Stimulated activated memory B cell treated with anti-CD40 and anti-IgM and Interleukin-4, amounts not matched to agents 10 μg/mL and 1 μg/mL and 100 μg/mL, for 72 hours (primary cell): ENCODE measurements around the gene ONECUT1.

ENCODE experiments used
- ATAC-seq: fragments of 150-1000 bp; cut with Tn5 transposase; 2 replicates; pipeline ENCODE4 v1.10.0; 2021
- H3K27ac Mint-ChIP-seq: one replicate; pipeline ENCODE4 v1.8.0; 2022; ENCODE audit warnings: mild to moderate bottlenecking, mixed read lengths
- H3K27me3 Mint-ChIP-seq: one replicate; pipeline ENCODE4 v1.8.0; 2022; ENCODE audit warnings: mixed read lengths
- H3K36me3 Mint-ChIP-seq: one replicate; pipeline ENCODE4 v1.8.0; 2022; ENCODE audit warnings: mixed read lengths
- H3K4me1 Mint-ChIP-seq: one replicate; pipeline ENCODE4 v1.8.0; 2022; ENCODE audit warnings: mixed read lengths
- H3K4me3 Mint-ChIP-seq: one replicate; pipeline ENCODE4 v1.8.0; 2022; ENCODE audit warnings: mild to moderate bottlenecking, moderate library complexity, mixed read lengths
- H3K9me3 Mint-ChIP-seq: one replicate; pipeline ENCODE4 v1.8.0; 2022; ENCODE audit warnings: mixed read lengths

Gene ONECUT1

GRCh38 chr15:52800828-52801747 is 11.0 kb upstream of the ONECUT1 start:
- peaks cover 91% of the 10 kb centered on the region for H3K27me3 Mint-ChIP-seq

DNA sequence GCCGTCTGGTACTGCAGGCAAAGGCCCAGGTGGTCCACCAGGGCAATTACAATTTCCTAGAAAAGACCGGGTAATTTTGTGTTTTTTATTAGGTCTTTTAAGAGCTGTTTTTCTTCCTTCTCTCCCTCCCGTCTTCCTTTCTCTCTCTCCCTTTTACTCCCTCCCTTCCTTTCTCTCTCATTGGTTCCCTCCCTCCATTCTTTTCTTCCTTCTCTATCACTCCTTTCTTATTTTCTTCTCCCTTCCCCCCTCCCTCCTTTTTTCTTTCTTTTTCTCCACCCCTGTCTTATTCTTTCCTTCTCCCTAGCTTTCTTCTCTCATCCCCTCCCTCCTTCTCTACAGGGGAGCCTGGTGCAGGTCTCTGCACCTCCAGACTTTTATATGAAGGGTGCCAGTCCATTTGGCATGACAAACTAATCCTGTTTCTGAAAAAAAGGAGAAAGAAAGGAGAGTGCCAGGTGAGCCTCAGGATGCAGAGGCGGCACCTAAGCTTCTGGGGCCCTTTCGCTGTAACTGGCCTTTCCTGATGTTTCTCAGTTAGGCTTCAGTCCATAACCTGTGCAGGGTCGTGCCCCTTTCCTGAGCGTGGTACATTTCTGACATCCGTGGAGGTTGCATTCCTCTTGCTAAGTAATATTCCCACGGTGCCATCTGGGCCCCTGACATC is 9.1 kb upstream of the ONECUT1 start:
- Mint-ChIP-seq H3K36me3 (peaks cover 5% of the 10 kb centered on the region), H3K4me1 (peaks cover 23% of the 10 kb centered on the region), H3K9me3 (peaks cover 12% of the 10 kb centered on the region), H3K27ac (no peak overlapping the region), H3K27me3 (peaks cover 99% of the 10 kb centered on the region), H3K4me3 (no peak overlapping the region)
- no peak for ATAC-seq

More at GRCh38 chr15:52800828-52801747, 11.0 kb upstream of the ONECUT1 start:
- ATAC-seq, result no peak
- no peak overlapping the region for H3K27ac Mint-ChIP-seq
- no peak overlapping the region for H3K4me3 Mint-ChIP-seq
- H3K4me1 Mint-ChIP-seq, result peaks cover 22% of the 10 kb centered on the region
- H3K9me3 Mint-ChIP-seq, result peaks cover 10% of the 10 kb centered on the region
- peaks cover 5% of the 10 kb centered on the region for H3K36me3 Mint-ChIP-seq

DNA sequence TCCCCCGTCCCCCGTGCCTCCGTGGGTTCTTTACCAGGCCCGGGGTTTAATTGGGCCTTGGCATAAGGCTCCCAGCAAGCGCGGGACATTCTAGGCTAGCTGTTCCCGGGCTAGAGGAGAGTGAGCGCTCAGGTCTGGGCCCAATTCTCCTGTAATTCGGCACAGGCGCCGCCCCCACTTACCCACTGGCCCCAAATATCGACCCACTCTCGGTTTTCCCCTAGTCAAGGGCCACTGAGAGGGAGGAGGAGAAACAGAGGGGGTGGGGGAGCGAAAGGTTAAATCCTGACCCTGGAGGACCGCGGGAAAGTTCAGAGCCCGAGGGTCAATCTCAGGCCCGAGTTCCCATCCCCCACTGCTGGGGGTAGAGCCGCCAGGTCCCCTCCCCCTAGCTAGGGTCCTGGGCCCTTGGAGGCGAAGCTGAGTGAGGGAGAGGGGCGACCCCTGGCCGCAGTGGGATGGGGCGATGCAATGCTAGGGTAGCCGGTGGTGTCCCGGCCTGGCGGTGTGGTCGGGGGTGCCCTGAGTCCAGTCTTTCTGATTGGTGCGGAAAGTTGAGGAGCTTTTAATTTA is 8.5 kb upstream of the ONECUT1 start:
- peaks cover 100% of the 10 kb centered on the region for H3K27me3 Mint-ChIP-seq
- H3K27ac Mint-ChIP-seq, result no peak overlapping the region
- peaks cover 22% of the 10 kb centered on the region for H3K4me1 Mint-ChIP-seq
- peaks cover 5% of the 10 kb centered on the region for H3K36me3 Mint-ChIP-seq
- no peak overlapping the region for H3K4me3 Mint-ChIP-seq
- peaks cover 12% of the 10 kb centered on the region for H3K9me3 Mint-ChIP-seq
- ATAC-seq, result no peak

- ATAC-seq, result no peak
- H3K9me3 Mint-ChIP-seq, result peaks cover 10% of the 10 kb centered on the region
Observed at GRCh38 chr15:52797625-52798501, 7.7 kb upstream of the ONECUT1 start.

DNA sequence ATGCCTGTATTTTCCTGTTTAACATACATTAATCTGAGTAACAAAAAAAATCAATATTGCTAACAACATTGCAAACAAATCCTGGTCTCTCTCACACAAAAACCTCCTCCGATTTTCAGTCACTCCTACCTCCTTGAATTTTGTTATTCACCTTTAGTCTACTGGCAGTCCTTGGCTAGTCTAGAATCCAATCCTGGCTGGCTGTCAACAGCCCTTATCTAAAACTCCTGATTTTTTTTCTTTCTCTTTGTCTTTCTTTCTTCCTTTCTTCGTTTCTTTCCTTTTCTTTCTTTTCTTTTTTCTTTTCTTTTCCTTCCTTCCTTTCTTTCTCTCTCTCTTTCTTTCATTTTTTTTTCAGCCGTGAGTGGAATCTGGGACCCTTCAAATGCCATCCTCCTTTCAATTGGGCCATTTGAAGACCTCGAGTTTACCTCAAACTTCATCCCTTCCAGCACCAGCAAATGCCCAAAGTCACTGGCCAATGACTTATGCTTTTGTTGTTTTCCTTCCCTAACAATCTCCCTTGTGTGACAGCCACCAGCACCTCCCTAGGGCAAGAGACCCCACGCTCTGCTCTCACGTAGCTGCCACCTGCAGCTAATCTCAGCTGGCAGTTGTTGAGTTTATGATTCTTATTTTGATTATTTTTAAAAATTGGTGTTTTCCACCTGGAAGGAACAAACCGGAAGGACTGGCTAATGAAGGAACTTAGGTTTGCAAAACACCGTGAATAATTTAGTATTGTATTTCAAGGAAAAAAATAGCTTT is 6.8 kb upstream of the ONECUT1 start:
- Mint-ChIP-seq H3K4me3 (no peak overlapping the region), H3K27ac (no peak overlapping the region), H3K4me1 (peaks cover 22% of the 10 kb centered on the region), H3K9me3 (peaks cover 10% of the 10 kb centered on the region), H3K27me3 (peaks cover 98% of the 10 kb centered on the region), H3K36me3 (peaks cover 5% of the 10 kb centered on the region)
- no peak for ATAC-seq

More at GRCh38 chr15:52797625-52798501, 7.7 kb upstream of the ONECUT1 start:
- H3K4me1 Mint-ChIP-seq, result peaks cover 22% of the 10 kb centered on the region
- H3K4me3 Mint-ChIP-seq, result no peak overlapping the region
- no peak overlapping the region for H3K27ac Mint-ChIP-seq
- peaks cover 100% of the 10 kb centered on the region for H3K27me3 Mint-ChIP-seq
- peaks cover 5% of the 10 kb centered on the region for H3K36me3 Mint-ChIP-seq

DNA sequence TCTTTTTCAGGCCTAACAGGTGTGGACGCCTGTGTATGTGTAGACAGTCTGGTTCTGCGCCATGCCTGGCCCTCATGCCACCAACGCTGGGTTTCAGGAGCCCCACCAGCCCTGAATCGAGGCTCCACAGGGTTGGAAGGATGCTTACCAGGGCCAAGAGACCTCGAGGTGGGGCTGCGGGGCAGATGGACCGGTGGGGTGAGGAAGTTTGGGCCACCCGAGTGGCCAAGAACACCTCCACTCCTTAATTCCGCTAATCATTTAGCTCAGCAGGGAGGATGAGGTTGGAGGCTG is 6.0 kb upstream of the ONECUT1 start:
- H3K4me1 Mint-ChIP-seq, result peaks cover 23% of the 10 kb centered on the region
- no peak overlapping the region for H3K4me3 Mint-ChIP-seq
- H3K36me3 Mint-ChIP-seq, result peaks cover 5% of the 10 kb centered on the region
- ATAC-seq, result no peak
- peaks cover 10% of the 10 kb centered on the region for H3K9me3 Mint-ChIP-seq
- H3K27me3 Mint-ChIP-seq, result peaks cover 98% of the 10 kb centered on the region
- H3K27ac Mint-ChIP-seq, result no peak overlapping the region

DNA sequence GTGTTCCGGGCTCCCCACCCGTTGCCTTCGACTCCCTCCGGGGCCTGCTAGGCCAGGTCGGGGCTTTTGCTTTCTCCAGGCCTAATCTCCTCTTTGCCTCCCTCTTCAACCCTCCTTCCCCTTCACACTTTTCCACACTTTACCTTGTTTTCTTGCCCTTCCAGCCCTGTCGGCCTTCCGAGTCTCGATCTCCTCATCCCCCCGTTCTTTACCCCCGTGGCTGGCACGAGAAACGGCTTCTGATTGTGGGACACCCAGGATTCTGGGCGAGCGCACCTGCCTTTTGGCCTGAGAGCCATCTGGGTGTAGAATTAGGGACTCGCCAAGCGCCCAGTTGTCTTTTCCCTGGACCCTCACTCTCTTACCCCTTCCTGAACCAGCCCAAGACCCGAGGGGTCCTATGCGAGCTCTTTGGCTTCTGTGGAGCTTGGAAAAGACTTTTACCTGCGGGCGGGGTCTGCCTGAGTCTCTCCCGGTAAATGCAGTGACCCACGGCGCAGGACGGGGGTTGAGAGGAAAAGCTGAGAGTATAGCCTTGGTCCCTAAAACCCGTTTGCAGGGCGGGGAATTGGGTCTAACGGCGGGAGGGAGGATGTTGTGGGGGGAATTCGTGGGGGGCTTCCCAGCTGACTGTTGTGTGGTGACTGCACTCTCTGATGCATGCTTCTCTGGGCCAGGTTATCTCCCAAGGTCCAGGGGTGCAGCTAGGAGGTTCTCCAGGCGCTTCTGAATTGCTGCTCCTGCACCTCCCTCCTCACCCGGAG is 5.5 kb upstream of the ONECUT1 start:
- peaks cover 7% of the 10 kb centered on the region for H3K9me3 Mint-ChIP-seq
- no peak overlapping the region for H3K27ac Mint-ChIP-seq
- peaks cover 5% of the 10 kb centered on the region for H3K36me3 Mint-ChIP-seq
- peaks cover 28% of the 10 kb centered on the region for H3K4me1 Mint-ChIP-seq
- peaks cover 96% of the 10 kb centered on the region for H3K27me3 Mint-ChIP-seq
- H3K4me3 Mint-ChIP-seq, result no peak overlapping the region
- no peak for ATAC-seq

DNA sequence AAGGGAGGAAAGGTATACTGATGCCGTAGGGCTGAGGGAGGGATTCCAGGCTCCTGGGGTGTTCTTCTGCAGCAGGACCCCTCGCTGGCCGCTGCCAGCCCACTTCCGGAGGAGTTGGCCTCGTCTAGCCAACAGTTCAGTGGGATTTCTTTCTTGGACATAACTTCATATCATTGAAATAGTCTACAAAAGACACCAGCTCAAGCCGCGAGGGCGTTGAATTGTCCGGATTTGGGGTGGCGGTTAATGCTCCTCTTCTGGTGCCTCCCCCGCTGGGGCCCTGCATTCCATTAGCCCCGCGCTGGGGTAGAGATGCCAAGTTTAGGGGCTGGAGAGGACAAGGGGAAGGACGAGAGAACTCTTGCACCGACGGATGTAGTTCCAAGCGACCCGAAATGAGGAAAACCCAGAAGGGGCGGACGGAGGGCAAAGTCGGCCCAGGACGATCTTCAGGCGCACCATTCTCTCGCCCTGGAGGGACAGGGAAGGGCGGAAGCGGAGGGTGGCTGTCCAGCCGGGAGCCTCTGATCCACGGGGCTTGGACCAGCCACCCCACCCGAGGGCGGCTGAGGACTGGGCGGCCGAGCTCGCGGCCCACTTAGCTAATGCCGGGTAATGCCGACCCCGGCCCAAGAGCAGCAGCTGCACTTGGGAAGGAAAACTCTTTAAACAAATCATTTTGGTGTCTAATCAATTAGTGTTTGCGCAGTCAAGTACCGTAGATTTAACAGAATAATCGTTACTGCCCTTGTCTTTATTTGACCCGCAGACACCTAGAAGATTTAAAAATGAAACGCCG is 4.7 kb upstream of the ONECUT1 start:
- Mint-ChIP-seq H3K4me1 (peaks cover 32% of the 10 kb centered on the region), H3K27me3 (peaks cover 93% of the 10 kb centered on the region), H3K27ac (no peak overlapping the region)

DNA sequence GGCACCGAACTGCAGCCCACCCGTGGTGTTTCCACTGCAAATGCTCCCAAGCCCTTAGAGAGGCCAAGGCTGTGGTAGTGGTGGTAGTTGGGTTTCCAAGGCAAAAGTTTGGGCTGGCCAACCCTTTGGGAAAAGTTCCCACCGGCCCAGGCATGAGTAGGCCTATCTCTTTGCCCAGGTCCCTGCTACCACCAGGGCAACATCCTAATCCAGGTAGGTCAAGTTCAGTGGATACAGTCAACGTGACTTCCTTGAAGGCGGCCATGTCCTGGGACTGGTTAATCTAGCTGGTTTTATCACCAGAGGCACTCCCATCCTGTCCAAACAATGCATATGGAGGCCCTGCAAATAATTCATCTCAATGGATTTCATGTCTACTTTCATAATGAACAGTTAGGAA is 1.6 kb upstream of the ONECUT1 start:
- H3K4me3 Mint-ChIP-seq, result no peak overlapping the region
- H3K4me1 Mint-ChIP-seq, result peaks cover 45% of the 10 kb centered on the region

More for the DNA sequence above, 4.7 kb upstream of the ONECUT1 start:
- peaks cover 5% of the 10 kb centered on the region for H3K36me3 Mint-ChIP-seq
- no peak overlapping the region for H3K4me3 Mint-ChIP-seq
- H3K9me3 Mint-ChIP-seq, result peaks cover 7% of the 10 kb centered on the region
- ATAC-seq, result no peak

GRCh38 chr15:52790941-52791751 is 1.0 kb upstream of the ONECUT1 start:
- Mint-ChIP-seq H3K27me3 (peaks cover 93% of the 10 kb centered on the region), H3K4me1 (peaks cover 45% of the 10 kb centered on the region), H3K4me3 (peak overlapping the region; percentile 74), H3K27ac (no peak overlapping the region), H3K9me3 (peaks cover 3% of the 10 kb centered on the region), H3K36me3 (no peaks in the 10 kb centered on the region)
- peak; percentile 45 for ATAC-seq

More for the DNA sequence above, 1.6 kb upstream of the ONECUT1 start:
- Mint-ChIP-seq H3K36me3 (peaks cover 1% of the 10 kb centered on the region), H3K9me3 (peaks cover 4% of the 10 kb centered on the region), H3K27ac (no peak overlapping the region), H3K27me3 (peaks cover 93% of the 10 kb centered on the region)
- ATAC-seq, result no peak

DNA sequence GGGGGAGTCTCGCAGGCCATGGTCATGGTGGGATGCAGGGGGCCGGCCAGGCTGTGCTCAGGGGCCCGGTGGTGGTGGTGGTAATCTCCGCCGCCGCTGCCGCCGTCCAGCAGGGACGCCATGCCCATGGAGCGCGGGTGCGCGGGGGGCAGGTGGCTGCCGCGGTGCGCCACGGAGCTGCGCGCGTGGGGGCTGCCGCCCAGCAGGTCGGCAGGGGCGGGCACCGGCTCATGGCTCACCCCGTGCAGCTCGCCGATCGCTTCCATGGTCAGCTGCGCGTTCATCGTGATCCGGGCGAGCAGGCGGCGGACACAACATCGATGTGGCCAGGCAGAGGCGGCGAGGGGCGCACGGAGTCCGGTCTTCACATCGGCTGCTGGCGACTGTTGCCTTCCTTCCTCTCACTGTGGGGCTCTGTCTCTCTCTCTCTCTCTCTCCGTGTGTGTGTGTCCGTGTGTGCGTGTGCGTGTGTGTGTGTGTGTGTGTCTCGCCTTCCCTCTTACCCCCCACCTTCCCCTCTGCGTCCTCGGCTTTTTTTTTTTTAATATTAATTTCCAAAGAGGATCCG is 451 bp downstream of the ONECUT1 start:
- peaks cover 93% of the 10 kb centered on the region for H3K27me3 Mint-ChIP-seq
- peak overlapping the region; percentile 10 for H3K27ac Mint-ChIP-seq
- H3K4me1 Mint-ChIP-seq, result peaks cover 38% of the 10 kb centered on the region
- H3K9me3 Mint-ChIP-seq, result peaks cover 3% of the 10 kb centered on the region
- no peaks in the 10 kb centered on the region for H3K36me3 Mint-ChIP-seq
- H3K4me3 Mint-ChIP-seq, result peak overlapping the region; percentile 74
- peak; percentile 57 for ATAC-seq

- H3K4me1 Mint-ChIP-seq, result peaks cover 34% of the 10 kb centered on the region
- peaks cover 93% of the 10 kb centered on the region for H3K27me3 Mint-ChIP-seq
- ATAC-seq, result no peak
- no peaks in the 10 kb centered on the region for H3K9me3 Mint-ChIP-seq
- peak overlapping the region; percentile 74 for H3K4me3 Mint-ChIP-seq
- H3K27ac Mint-ChIP-seq, result peak overlapping the region; percentile 10
- no peaks in the 10 kb centered on the region for H3K36me3 Mint-ChIP-seq
Observed at GRCh38 chr15:52789008-52789600, 1.0 kb downstream of the ONECUT1 start.
